Measurements from ENCODE around the gene ZBTB6.

DNA sequence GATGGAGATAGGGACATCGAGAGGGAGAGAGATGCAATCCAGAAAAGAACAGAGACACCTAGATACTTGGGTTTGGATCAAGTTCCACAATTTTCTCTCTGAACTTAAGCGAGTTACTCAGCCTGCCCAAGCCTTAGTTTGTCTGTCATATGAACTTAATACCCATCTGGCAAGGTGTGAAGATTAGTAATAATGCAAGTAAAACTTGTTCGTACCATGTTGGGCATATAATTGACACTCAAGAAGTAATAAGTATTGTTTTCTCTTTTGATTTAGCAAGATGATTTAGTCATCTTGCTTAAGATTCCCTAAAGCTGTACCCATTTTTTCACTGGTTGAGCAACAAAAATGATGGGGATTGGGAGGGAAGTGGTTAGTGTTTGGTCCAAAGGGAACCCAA is 35.2 kb upstream of the ZBTB6 start:
- TF ChIP-seq POLR2AphosphoS5 (IDR thresholded peaks at IDR 0.05; ENCODE audit: borderline replicate concordance, low read depth, low read length) (no peak), EZH2 (IDR thresholded peaks at IDR 0.05) (no peak)

All from SK-N-MC (cell line).